WERI-Rb-1 (cell line): ENCODE data around the gene APOBEC3H.

Experiments used
- DNase-seq: peaks from one replicate; pipeline ENCODE4 v3.0.0-alpha.2; 2020
- H3K27ac ChIP-seq: fragments of 250-450 bp; sonication (Bioruptor Pico); 2 replicates; pipeline ENCODE4 v1.5.1; 2020; ENCODE audit warnings: mild to moderate bottlenecking, moderate library complexity
- H3K27me3 ChIP-seq: fragments of 250-450 bp; sonication (Bioruptor Pico); 2 replicates; pipeline ENCODE4 v1.5.1; 2021; ENCODE audit warnings: mild to moderate bottlenecking, low read depth, moderate library complexity; ENCODE audit not compliant: insufficient read depth, severe bottlenecking
- H3K36me3 ChIP-seq: fragments of 250-450 bp; sonication (Bioruptor Pico); 2 replicates; pipeline ENCODE4 v1.5.1; 2020; ENCODE audit warnings: mild to moderate bottlenecking, moderate library complexity
- H3K4me3 ChIP-seq: 2 replicates; pipeline ENCODE4 v1.5.1; 2011; ENCODE audit warnings: low read depth, mild to moderate bottlenecking, control low read depth, low read length
- H3K9me3 ChIP-seq: fragments of 250-450 bp; sonication (Bioruptor Pico); 2 replicates; pipeline ENCODE4 v1.5.1; 2021; ENCODE audit warnings: mild to moderate bottlenecking, moderate library complexity; ENCODE audit not compliant: severe bottlenecking
- TF ChIP-seq, protein P1 (sequence below): IDR thresholded peaks from 2 replicates; pipeline ENCODE4 v1.5.1; 2011; ENCODE audit warnings: low read depth, mild to moderate bottlenecking, control low read depth, inconsistent platforms, low read length

APOBEC3H gene

DNA sequence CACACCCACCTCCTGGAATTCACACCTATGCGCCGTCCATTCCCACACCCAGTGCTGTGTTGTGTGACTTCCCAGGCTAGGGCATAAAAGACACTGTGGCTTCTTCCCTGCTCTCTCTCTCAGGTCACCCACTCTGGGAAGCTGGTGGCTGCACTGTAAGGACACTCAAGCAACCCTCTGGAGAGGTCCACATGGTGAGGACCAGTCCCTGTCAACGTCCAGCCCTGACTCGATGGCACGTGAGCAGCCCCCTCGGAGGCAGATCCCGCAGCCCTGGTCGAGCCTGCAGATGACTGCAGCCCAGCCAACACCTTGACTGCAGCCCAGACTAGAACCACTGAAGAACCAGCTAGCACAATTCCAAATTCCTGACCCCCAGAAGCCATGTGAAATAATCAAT, 39.3 kb downstream of the APOBEC3H start:
- no peak overlapping the region for H3K27ac ChIP-seq
- H3K36me3 ChIP-seq, result no peaks in the 10 kb centered on the region
- no peak for DNase-seq
- no peaks in the 10 kb centered on the region for H3K27me3 ChIP-seq
- TF ChIP-seq, protein P1, sequence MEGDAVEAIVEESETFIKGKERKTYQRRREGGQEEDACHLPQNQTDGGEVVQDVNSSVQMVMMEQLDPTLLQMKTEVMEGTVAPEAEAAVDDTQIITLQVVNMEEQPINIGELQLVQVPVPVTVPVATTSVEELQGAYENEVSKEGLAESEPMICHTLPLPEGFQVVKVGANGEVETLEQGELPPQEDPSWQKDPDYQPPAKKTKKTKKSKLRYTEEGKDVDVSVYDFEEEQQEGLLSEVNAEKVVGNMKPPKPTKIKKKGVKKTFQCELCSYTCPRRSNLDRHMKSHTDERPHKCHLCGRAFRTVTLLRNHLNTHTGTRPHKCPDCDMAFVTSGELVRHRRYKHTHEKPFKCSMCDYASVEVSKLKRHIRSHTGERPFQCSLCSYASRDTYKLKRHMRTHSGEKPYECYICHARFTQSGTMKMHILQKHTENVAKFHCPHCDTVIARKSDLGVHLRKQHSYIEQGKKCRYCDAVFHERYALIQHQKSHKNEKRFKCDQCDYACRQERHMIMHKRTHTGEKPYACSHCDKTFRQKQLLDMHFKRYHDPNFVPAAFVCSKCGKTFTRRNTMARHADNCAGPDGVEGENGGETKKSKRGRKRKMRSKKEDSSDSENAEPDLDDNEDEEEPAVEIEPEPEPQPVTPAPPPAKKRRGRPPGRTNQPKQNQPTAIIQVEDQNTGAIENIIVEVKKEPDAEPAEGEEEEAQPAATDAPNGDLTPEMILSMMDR, result no peak
- H3K9me3 ChIP-seq, result no peaks in the 10 kb centered on the region
- no peak overlapping the region for H3K4me3 ChIP-seq

DNA sequence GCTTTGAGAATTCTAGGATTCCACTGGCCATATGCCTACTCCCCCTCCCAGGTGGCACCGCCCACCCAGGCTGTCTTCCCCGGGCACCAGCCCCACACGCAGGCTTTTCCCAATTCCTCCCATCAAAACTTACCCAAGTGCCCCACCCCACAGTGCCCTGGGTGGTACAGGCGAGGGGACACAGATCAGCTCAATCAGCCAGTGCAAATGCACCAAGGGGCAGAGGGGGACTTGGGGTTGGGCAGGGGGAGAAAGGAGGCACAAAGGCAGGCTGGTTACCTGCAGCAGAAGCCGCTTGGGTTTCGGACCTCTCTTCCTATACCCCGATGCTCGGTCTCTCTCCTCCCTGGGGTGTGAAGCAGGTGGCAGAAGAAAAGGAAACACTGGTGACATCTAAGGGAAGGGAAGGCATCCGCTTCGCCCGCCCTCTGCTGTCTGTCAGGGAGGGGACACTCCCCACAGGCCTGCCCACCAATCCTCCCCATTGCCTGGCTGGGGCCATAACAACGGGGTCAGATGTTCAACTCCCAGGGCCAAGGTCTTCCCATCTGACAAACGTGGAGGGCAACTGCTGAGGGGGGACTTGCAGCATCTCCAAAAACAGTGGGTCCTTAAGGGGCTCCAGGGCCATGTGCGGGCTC, 41.4 kb downstream of the APOBEC3H start:
- DNase-seq, result no peak
- Histone ChIP-seq H3K27ac (no peak overlapping the region), H3K9me3 (no peaks in the 10 kb centered on the region), H3K36me3 (no peaks in the 10 kb centered on the region), H3K27me3 (no peaks in the 10 kb centered on the region), H3K4me3 (no peak overlapping the region)
- TF ChIP-seq, protein P1, result no peak

DNA sequence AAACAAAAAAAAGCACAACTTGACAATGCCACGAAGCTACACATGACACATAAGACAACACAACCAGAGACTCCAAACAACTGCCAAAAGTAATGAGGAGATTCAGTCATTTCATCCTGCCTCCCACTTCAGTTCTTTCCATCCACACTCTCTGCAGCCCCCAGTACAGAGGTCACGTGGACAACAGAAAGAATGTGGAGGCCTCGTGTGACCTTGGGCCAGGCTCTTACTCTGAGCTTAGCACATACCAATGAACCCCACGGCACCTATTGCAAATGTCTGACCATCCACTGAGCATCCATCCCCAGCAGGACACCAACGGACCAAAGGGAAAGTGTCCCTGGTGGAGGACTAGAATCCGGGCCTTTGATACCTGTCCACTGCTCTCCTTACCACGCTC, 42.9 kb downstream of the APOBEC3H start:
- no peak for DNase-seq
- no peaks in the 10 kb centered on the region for H3K36me3 ChIP-seq
- TF ChIP-seq, protein P1, result no peak

DNA sequence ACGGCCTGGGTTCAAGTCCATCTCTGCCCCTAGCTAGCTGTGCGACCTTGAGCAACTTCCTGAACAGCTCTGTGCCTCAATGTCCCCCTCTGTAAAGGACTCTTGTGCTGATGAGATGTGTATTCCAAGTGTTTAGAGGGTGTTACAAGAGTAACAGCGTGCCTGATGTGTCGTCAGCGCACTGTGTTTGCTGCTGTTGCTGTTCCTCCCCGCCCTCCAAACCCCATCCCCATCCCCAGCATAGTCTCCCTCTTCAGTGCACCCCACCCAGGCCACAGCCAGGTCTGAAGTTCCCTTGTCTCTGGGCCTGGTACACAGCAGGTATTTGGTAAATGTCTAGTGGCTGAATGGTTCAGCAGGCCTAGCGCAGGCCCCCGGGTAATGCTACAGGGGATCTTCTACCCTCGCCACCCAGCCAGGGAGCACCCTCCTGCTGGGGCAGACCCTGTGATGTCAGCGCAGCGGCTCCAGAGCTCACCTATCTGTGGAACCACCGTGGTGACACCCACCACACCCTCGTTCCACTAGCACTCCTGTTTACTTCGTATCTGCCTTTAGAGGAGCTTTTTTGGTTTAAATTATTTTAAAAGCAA, 45.1 kb downstream of the APOBEC3H start:
- no peak for DNase-seq
- H3K27me3 ChIP-seq, result no peaks in the 10 kb centered on the region
- H3K36me3 ChIP-seq, result no peaks in the 10 kb centered on the region
- no peaks in the 10 kb centered on the region for H3K9me3 ChIP-seq
- H3K27ac ChIP-seq, result no peak overlapping the region
- no peak overlapping the region for H3K4me3 ChIP-seq
- TF ChIP-seq, protein P1, result no peak

More for the DNA sequence above, 42.9 kb downstream of the APOBEC3H start:
- Histone ChIP-seq H3K27me3 (no peaks in the 10 kb centered on the region), H3K27ac (no peak overlapping the region), H3K9me3 (no peaks in the 10 kb centered on the region), H3K4me3 (no peak overlapping the region)

DNA sequence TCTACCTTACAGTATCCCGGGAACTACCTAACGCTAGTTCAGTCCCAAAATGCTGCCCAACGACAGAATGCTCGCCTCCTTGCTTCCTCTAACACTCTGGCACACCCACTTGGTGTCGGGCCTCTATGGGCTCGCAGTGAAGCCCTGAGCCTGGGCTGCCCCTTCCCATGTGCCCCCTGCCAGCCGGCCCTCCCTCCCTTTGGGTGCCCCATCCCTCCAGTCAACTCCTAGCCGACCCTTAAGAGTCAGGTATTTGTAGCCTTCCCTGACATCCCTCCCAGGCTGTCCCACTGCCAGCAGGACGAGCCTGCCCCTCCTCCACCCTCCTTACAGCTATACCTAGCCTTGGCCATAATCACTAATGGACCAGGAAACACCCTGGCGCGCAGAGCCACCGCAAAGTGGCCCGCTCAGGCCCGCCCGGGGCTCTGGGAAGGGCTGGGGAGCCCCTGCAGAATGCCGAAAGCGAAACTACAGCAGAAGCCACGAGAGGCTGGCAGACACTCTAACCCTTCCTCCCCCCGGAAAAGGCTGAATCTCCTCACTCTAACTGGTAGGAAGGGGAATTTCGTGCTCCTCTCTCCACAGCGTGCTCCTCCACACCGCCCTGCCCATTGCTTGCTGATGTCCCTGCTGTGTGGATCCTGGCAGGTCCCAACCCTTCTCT, 47.2 kb downstream of the APOBEC3H start:
- Histone ChIP-seq H3K27me3 (no peaks in the 10 kb centered on the region), H3K36me3 (peaks cover 2% of the 10 kb centered on the region), H3K27ac (no peak overlapping the region), H3K9me3 (no peaks in the 10 kb centered on the region), H3K4me3 (no peak overlapping the region)
- TF ChIP-seq, protein P1, result no peak
- DNase-seq, result no peak
